ENCODE measurements around the gene MCHR1.

GRCh38 chr22:40681451-40681850 is 2.2 kb downstream of the MCHR1 start:
- TF ChIP-seq CTCF (conservative IDR thresholded peaks at IDR 0.05) (no peak), EZH2 (IDR thresholded peaks at IDR 0.05; ENCODE audit: low read depth) (no peak)

All from PC-9 (cell line).